ENCODE data around the gene BRME1. TPM values are rescaled to one million over a fixed set of nuclear protein-coding genes. Genes with fewer than 3 reads are reported as not detected.

The BRME1 gene
- total and polyA plus RNA-seq, 4 donors, result 1.8 to 3.1 (median 2.2) TPM

- no peaks in the 10 kb centered on the region for H3K27me3 ChIP-seq (ENCODE audit: control insufficient read depth in 1 of 2, insufficient read depth in 2 of 2, low read length in 1 of 2)
- peaks cover 0 to 4% of the 10 kb centered on the region in 2 donors for H3K36me3 ChIP-seq (ENCODE audit: control insufficient read depth in 1 of 2, insufficient read depth in 2 of 2, low read length in 1 of 2)
- H3K4me1 ChIP-seq (ENCODE audit: control insufficient read depth in 1 of 2, insufficient read depth in 2 of 2, low read length in 2 of 2), result no peaks in the 10 kb centered on the region
- H3K27ac ChIP-seq (ENCODE audit: low read depth in 1 of 2, low read length in 2 of 2), result peak overlapping the region; percentile 89 to 92
- no peaks in the 10 kb centered on the region for H3K9me3 ChIP-seq (ENCODE audit: control insufficient read depth, low read length)
- peak; percentile 66 for ATAC-seq (ENCODE audit: low FRiP score)
- intact Hi-C loops (cut with DNase I), result no loop called here
- WGBS, 2 donors, result 0 to 3% methylated on average over 36 of the region's 36 CpGs
- peak; percentile 97 for DNase-seq
- H3K4me3 ChIP-seq (ENCODE audit: low read length in 2 of 2), result peak overlapping the region; percentile 22 to 93
Observed at GRCh38 chr19:13839130-13839937, 66.6 kb downstream of the BRME1 start.

DNA sequence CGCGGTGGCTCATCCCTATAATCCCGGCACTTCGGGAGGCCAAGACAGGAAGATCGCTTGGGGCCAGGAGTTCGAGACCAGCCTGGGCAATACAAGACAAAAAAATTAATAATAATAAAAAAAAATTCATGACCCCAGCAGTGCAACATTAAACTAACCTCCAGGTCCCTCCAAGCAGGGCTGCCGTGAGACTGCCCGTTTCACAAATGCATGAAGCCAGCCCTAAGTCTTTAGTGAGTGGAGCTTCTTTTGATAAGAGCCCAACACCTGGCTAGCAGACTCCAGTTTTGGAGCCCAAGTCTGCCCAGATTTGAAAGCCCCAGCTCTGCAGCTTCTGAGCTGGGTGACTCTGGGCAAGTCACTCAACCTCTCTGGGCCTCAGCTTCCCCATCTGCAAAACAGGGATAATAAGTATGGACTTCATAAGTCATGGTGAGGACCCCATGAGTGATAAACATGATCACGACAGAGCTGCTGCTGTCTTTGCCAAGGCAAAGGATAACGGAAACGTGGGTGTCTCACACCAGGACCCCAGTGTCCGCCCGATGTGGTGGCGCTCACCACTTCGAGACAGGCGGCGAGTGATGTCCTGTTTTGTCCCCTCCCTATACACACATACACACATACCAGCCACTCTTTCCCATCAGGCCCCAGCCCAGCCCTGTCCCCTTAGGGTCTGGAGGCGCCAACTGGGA, 67.3 kb downstream of the BRME1 start:
- intact Hi-C loops (cut with DNase I), result no loop called here
- 16 to 22% methylated on average over 18 of the region's 18 CpGs for WGBS, 2 donors
- peaks cover 0 to 4% of the 10 kb centered on the region in 2 donors for H3K36me3 ChIP-seq (ENCODE audit: control insufficient read depth in 1 of 2, insufficient read depth in 2 of 2, low read length in 1 of 2)

GRCh38 chr19:13835791-13836723, 69.9 kb downstream of the BRME1 start:
- ATAC-seq (ENCODE audit: low FRiP score) (no peak), DNase-seq (peak; percentile 86)
- Histone ChIP-seq H3K27me3 (ENCODE audit: control insufficient read depth in 1 of 2, insufficient read depth in 2 of 2, low read length in 1 of 2) (no peaks in the 10 kb centered on the region), H3K27ac (ENCODE audit: low read depth in 1 of 2, low read length in 2 of 2) (peak overlapping the region; percentile 37 to 60), H3K4me1 (ENCODE audit: control insufficient read depth in 1 of 2, insufficient read depth in 2 of 2, low read length in 2 of 2) (no peaks in the 10 kb centered on the region), H3K36me3 (ENCODE audit: control insufficient read depth in 1 of 2, insufficient read depth in 2 of 2, low read length in 1 of 2) (peaks cover 0 to 4% of the 10 kb centered on the region in 2 donors), H3K4me3 (ENCODE audit: low read length in 2 of 2) (no peak overlapping the region), H3K9me3 (ENCODE audit: control insufficient read depth, low read length) (no peaks in the 10 kb centered on the region)
- WGBS, 2 donors, result 23 to 24% methylated on average over 21 of the region's 21 CpGs
- intact Hi-C loops (cut with DNase I), result no loop called here

More for the DNA sequence above, 67.3 kb downstream of the BRME1 start:
- Histone ChIP-seq H3K9me3 (ENCODE audit: control insufficient read depth, low read length) (no peaks in the 10 kb centered on the region), H3K4me3 (ENCODE audit: low read length in 2 of 2) (peak overlapping the region in 1 of 2 donors; percentile 3), H3K27ac (ENCODE audit: low read depth in 1 of 2, low read length in 2 of 2) (peak overlapping the region in 1 of 2 donors; percentile 92), H3K27me3 (ENCODE audit: control insufficient read depth in 1 of 2, insufficient read depth in 2 of 2, low read length in 1 of 2) (no peaks in the 10 kb centered on the region), H3K4me1 (ENCODE audit: control insufficient read depth in 1 of 2, insufficient read depth in 2 of 2, low read length in 2 of 2) (no peaks in the 10 kb centered on the region)
- peak in 1 of 2 donors; percentile 75 for DNase-seq
- no peak for ATAC-seq (ENCODE audit: low FRiP score)

DNA sequence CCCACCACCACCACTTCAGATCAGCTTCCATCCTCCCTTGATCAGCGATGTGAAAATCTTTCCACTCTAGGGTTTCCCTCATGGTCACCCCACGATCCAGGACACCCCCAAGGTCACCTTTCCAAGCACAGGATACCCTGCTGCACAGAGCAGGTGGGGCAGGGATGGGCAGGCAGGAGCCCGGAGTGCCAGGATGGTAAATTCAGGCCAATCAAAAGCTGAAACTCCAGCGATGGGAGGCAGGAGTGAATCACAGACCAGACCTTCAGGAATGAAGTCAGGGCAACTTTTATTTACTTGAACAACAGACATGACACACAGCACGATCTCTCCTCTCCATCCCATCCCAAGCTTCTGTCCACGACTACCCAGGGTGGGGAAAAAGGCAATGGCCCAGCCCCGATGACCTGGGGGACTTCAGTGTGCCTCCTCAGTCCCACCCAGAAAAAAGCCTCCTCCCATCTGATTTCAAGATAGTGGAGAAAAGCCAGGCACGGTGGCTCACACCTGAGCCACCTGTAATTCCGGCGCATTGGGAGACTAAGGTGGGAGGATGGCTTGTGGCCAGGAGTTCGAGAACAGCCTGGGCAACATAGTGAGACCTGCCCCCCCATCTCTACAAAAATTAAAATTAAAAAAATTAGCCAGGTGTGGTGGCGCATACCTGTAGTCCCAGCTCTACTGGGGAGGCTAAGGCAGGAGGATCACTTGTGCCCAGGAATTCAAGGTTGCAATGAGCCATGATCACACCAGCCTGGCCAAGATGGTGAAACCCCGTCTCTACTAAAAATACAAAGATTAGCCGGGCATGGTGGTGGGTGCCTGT, 71.5 kb downstream of the BRME1 start:
- no peaks in the 10 kb centered on the region for H3K27me3 ChIP-seq (ENCODE audit: control insufficient read depth in 1 of 2, insufficient read depth in 2 of 2, low read length in 1 of 2)
- H3K4me1 ChIP-seq (ENCODE audit: control insufficient read depth in 1 of 2, insufficient read depth in 2 of 2, low read length in 2 of 2), result no peaks in the 10 kb centered on the region
- intact Hi-C loops (cut with DNase I), result no loop called here
- WGBS, 2 donors, result 60 to 61% methylated on average over 14 of the region's 14 CpGs
- peaks cover 0 to 4% of the 10 kb centered on the region in 2 donors for H3K36me3 ChIP-seq (ENCODE audit: control insufficient read depth in 1 of 2, insufficient read depth in 2 of 2, low read length in 1 of 2)
- peak overlapping the region in 1 of 2 donors; percentile 76 for H3K27ac ChIP-seq (ENCODE audit: low read depth in 1 of 2, low read length in 2 of 2)
- ATAC-seq (ENCODE audit: low FRiP score) (no peak), DNase-seq (peak in 1 of 2 donors; percentile 77)
- H3K4me3 ChIP-seq (ENCODE audit: low read length in 2 of 2), result no peak overlapping the region
- no peaks in the 10 kb centered on the region for H3K9me3 ChIP-seq (ENCODE audit: control insufficient read depth, low read length)

DNA sequence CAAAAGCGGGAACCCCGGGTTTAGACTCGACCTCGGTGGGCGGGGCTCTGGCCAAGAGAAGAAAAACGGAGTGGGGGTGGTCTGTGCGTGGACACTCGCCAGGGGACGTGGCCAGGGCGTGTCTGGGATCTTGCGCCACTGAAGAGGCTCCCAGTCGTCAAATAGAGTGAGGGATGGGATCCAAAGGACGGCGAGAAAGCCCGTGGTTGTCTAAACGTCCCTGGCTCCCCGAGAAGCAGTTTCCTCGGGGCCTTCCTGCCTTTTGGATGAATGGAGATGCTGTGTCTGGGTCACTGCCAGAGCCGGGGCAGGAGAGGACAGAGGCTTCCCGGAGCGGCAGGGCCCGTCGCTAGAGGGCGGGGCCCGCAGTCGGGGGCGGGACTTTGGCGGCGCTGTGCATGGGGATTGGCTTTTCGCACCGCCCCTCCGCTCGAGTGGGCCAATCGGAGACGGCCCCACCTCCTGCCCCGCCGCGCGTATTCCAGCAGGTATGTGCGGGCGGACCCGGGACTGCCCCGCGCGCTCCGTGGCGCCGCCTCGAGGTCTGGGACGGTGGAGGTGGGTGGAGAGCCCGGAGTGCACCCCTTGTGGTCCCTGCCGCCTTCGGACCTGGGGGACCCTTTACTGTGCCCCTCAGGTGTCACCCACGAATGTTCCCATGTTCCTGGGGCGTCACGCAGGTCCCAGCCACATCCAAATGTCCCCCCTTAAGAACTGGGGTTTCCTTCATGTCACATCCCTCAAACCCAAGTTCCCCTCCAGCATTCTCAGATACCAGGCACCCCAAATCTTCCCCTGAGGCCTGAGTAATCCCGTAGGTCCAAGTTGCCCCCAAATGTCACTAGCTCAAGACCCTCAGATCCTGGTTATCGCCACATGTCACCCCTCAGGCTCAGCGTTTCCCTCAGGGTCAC, 72.3 kb downstream of the BRME1 start:
- Histone ChIP-seq H3K9me3 (ENCODE audit: control insufficient read depth, low read length) (no peaks in the 10 kb centered on the region), H3K4me1 (ENCODE audit: control insufficient read depth in 1 of 2, insufficient read depth in 2 of 2, low read length in 2 of 2) (no peaks in the 10 kb centered on the region), H3K4me3 (ENCODE audit: low read length in 2 of 2) (no peak overlapping the region), H3K36me3 (ENCODE audit: control insufficient read depth in 1 of 2, insufficient read depth in 2 of 2, low read length in 1 of 2) (peaks cover 0 to 4% of the 10 kb centered on the region in 2 donors), H3K27me3 (ENCODE audit: control insufficient read depth in 1 of 2, insufficient read depth in 2 of 2, low read length in 1 of 2) (no peaks in the 10 kb centered on the region), H3K27ac (ENCODE audit: low read depth in 1 of 2, low read length in 2 of 2) (peak overlapping the region; percentile 7 to 76)
- 16% methylated on average over 58 to 59 of the region's 59 CpGs for WGBS, 2 donors
- ATAC-seq (ENCODE audit: low FRiP score) (peak; percentile 85), DNase-seq (peak; percentile 95 to 97)
- intact Hi-C loops (cut with DNase I), result loop anchor here in 1 of 2 donors (2.0 kb wide), 1 partner anchor 37 kb away; no protein-coding TSS in a partner anchor

Small RNA genes lying within 50 kb of the gene (microRNA-seq; reads per million reads assigned to microRNA genes)
- 219 to 230 reads per million in 2 donors for gene MIR181C
- gene MIR181D, result 114 to 213 reads per million in 2 donors

Other genes starting within 250 kb of the BRME1 start
- 10 to 100 TPM; 25.5 to 44.6 TPM for gene MRI1, start 141.6 kb downstream of the BRME1 start, total RNA-seq
- 10 to 100 TPM in 1 of 2 donors, 1 to 10 TPM in 1; 5.8 to 66.5 TPM for gene MRI1, start 141.6 kb downstream of the BRME1 start, polyA plus RNA-seq
- gene C19orf53, start 131.7 kb downstream of the BRME1 start, total RNA-seq, result 10 to 100 TPM; 57.8 to 58.1 TPM
- gene C19orf53, start 131.7 kb downstream of the BRME1 start, polyA plus RNA-seq, result 100 to 1,000 TPM; 107 to 172 TPM
- 10 to 100 TPM; 11.2 to 12.1 TPM for gene ZSWIM4, start 110.7 kb downstream of the BRME1 start, total RNA-seq
- gene ZSWIM4, start 110.7 kb downstream of the BRME1 start, polyA plus RNA-seq, result 1 to 10 TPM; 2.5 to 3.1 TPM
- 1 to 10 TPM in 1 of 2 donors, not detected in 1; 1.0 TPM for gene NANOS3, start 29.0 kb downstream of the BRME1 start, total RNA-seq
- gene NANOS3, start 29.0 kb downstream of the BRME1 start, polyA plus RNA-seq, result 1 to 10 TPM in 1 of 2 donors, not detected in 1; 2.5 TPM
- 10 to 100 TPM; 26.9 to 37.2 TPM for gene CC2D1A, start 84 bp upstream of the BRME1 start, total RNA-seq
- gene CC2D1A, start 84 bp upstream of the BRME1 start, polyA plus RNA-seq, result 10 to 100 TPM; 22.3 to 67.6 TPM
- 1 to 10 TPM; 4.3 to 9.8 TPM for gene PODNL1, start 32.3 kb upstream of the BRME1 start, total RNA-seq
- gene PODNL1, start 32.3 kb upstream of the BRME1 start, polyA plus RNA-seq, result 10 to 100 TPM in 1 of 2 donors, 1 to 10 TPM in 1; 2.5 to 18.9 TPM
- 10 to 100 TPM; 21.8 to 25.3 TPM for gene DCAF15, start 46.4 kb upstream of the BRME1 start, total RNA-seq
- gene DCAF15, start 46.4 kb upstream of the BRME1 start, polyA plus RNA-seq, result 10 to 100 TPM in 1 of 2 donors, 1 to 10 TPM in 1; 8.8 to 41.4 TPM
- 10 to 100 TPM; 11.6 to 17.7 TPM for gene RFX1, start 100.2 kb upstream of the BRME1 start, total RNA-seq
- gene RFX1, start 100.2 kb upstream of the BRME1 start, polyA plus RNA-seq, result 1 to 10 TPM; 1.9 to 4.6 TPM
- gene RLN3, start 122.0 kb upstream of the BRME1 start, total RNA-seq, result not detected
- gene RLN3, start 122.0 kb upstream of the BRME1 start, polyA plus RNA-seq, result not detected
- 1 to 10 TPM; 2.8 to 5.5 TPM for gene IL27RA, start 125.6 kb upstream of the BRME1 start, total RNA-seq
- gene IL27RA, start 125.6 kb upstream of the BRME1 start, polyA plus RNA-seq, result 1 to 10 TPM in 1 of 2 donors, under 1 TPM in 1; 0.36 to 1.3 TPM
- under 1 TPM in 1 of 2 donors, not detected in 1; 0.63 TPM for gene PALM3, start 156.0 kb upstream of the BRME1 start, total RNA-seq
- gene PALM3, start 156.0 kb upstream of the BRME1 start, polyA plus RNA-seq, result 1 to 10 TPM in 1 of 2 donors, under 1 TPM in 1; 0.18 to 3.5 TPM
- gene MISP3, start 166.7 kb upstream of the BRME1 start, total RNA-seq, result 1 to 10 TPM; 1.2 to 2.2 TPM
- 1 to 10 TPM; 4.7 to 6.6 TPM for gene MISP3, start 166.7 kb upstream of the BRME1 start, polyA plus RNA-seq
- gene C19orf67, start 179.7 kb upstream of the BRME1 start, total RNA-seq, result not detected
- not detected for gene C19orf67, start 179.7 kb upstream of the BRME1 start, polyA plus RNA-seq
- gene SAMD1, start 184.6 kb upstream of the BRME1 start, total RNA-seq, result 10 to 100 TPM; 28.1 to 32.9 TPM
- gene SAMD1, start 184.6 kb upstream of the BRME1 start, polyA plus RNA-seq, result 10 to 100 TPM; 27.4 to 28.4 TPM
- gene PRKACA, start 211.6 kb upstream of the BRME1 start, total RNA-seq, result 100 to 1,000 TPM; 123 to 125 TPM
- gene PRKACA, start 211.6 kb upstream of the BRME1 start, polyA plus RNA-seq, result 10 to 100 TPM; 53.7 to 56.3 TPM
- gene ASF1B, start 230.5 kb upstream of the BRME1 start, total RNA-seq, result 1 to 10 TPM; 1.4 to 2.0 TPM
- gene ASF1B, start 230.5 kb upstream of the BRME1 start, polyA plus RNA-seq, result 1 to 10 TPM in 1 of 2 donors, under 1 TPM in 1; 0.49 to 1.3 TPM